ENCODE data around the gene VSIR.

The VSIR gene

GRCh38 chr10:71782221-71782916 is 9.0 kb upstream of the VSIR start:
- no peak for DNase-seq

- DNase-seq = no peak
Measured at GRCh38 chr10:71780719-71781118, 7.4 kb upstream of the VSIR start.

GRCh38 chr10:71780156-71780555 is 6.8 kb upstream of the VSIR start:
- DNase-seq = no peak

- DNase-seq = no peak
Measured at GRCh38 chr10:71779641-71780040, 6.3 kb upstream of the VSIR start.

- DNase-seq = no peak
Measured at GRCh38 chr10:71778071-71778825, 4.9 kb upstream of the VSIR start.

- DNase-seq = no peak
Measured at GRCh38 chr10:71777213-71777985, 4.1 kb upstream of the VSIR start.

GRCh38 chr10:71776481-71776925 is 3.2 kb upstream of the VSIR start:
- DNase-seq = no peak

GRCh38 chr10:71774916-71775702 is 1.8 kb upstream of the VSIR start:
- DNase-seq = no peak

- no peak for DNase-seq
Measured at GRCh38 chr10:71772832-71773220, 494 bp downstream of the VSIR start.

- peak; percentile 56 for DNase-seq
Measured at GRCh38 chr10:71771821-71772617, 1.3 kb downstream of the VSIR start.

GRCh38 chr10:71771204-71771603 is 2.1 kb downstream of the VSIR start:
- no peak for DNase-seq

GRCh38 chr10:71770789-71771188 is 2.5 kb downstream of the VSIR start:
- DNase-seq = no peak

GRCh38 chr10:71770255-71770654 is 3.1 kb downstream of the VSIR start:
- no peak for DNase-seq

- no peak for DNase-seq
Measured at GRCh38 chr10:71769279-71769823, 4.0 kb downstream of the VSIR start.

GRCh38 chr10:71767420-71768035 is 5.8 kb downstream of the VSIR start:
- peak; percentile 35 for DNase-seq

GRCh38 chr10:71766717-71767419 is 6.5 kb downstream of the VSIR start:
- DNase-seq = peak; percentile 75

GRCh38 chr10:71765906-71766716 is 7.2 kb downstream of the VSIR start:
- no peak for DNase-seq

- DNase-seq = no peak
Measured at GRCh38 chr10:71765176-71765904, 8.0 kb downstream of the VSIR start.
